ENCODE data around the gene CARM1.
"Not testable (repeated sequence)": the region's sequence is repeated elsewhere in the genome, so short reads cannot be mapped to it uniquely, and the experiment has no call there.

CARM1 gene

DNA sequence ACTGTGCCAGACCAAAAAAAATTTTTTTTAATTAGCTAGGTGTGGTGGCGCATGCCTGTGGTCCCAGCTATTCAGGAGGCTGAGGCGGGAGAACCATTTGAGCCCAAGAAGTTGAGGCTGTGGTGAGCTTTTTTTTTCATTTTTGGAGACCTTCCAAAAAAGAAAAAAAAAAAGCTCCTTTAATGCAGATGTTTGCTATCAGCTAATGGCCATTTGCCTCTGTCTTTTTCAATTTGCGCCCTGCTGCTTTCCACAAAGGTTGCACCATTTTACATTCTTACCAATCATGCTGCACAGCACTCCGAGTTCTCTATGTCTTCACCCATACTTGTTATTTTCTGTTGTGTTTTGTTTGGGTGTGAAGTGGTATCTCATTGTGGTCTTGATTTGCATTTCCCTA lies 73.9 kb downstream of the CARM1 start:
- no peak overlapping the region for H3K9ac ChIP-seq (ENCODE audit: low read length)
- peaks cover 9% of the 10 kb centered on the region for H3K4me1 ChIP-seq (ENCODE audit: control insufficient read depth, insufficient read depth, low read depth, low read length)
- H2BK120ac ChIP-seq (ENCODE audit: low read depth, low read length), result no peak overlapping the region
- no peaks in the 10 kb centered on the region for H3K27me3 ChIP-seq (ENCODE audit: control insufficient read depth in 1 of 2, insufficient read depth in 1 of 2, low read length in 2 of 2)
- H2AFZ ChIP-seq (ENCODE audit: low read depth, low read length), result no peak overlapping the region
- H3K4ac ChIP-seq (ENCODE audit: low read depth in 1 of 2, low read length in 2 of 2), result no peak overlapping the region
- H3K9me3 ChIP-seq (ENCODE audit: control insufficient read depth, low read length), result no peaks in the 10 kb centered on the region
- no peak overlapping the region for H3K4me2 ChIP-seq (ENCODE audit: low read length, poor library complexity, severe bottlenecking)
- H2BK15ac ChIP-seq (ENCODE audit: low read depth, poor library complexity, severe bottlenecking), result no peak overlapping the region
- H3K18ac ChIP-seq (ENCODE audit: low read depth in 1 of 2, low read length in 2 of 2), result no peak overlapping the region
- H3K27ac ChIP-seq (ENCODE audit: low read length, poor library complexity, severe bottlenecking), result no peak overlapping the region
- H3K79me1 ChIP-seq (replicated peaks; ENCODE audit: low read length, poor library complexity, severe bottlenecking), result no peaks in the 10 kb centered on the region
- no peak overlapping the region for H3K14ac ChIP-seq (ENCODE audit: low read length in 2 of 2)
- no peak overlapping the region for H3K23ac ChIP-seq (ENCODE audit: low read length in 2 of 2)
- no peak overlapping the region for H4K8ac ChIP-seq (ENCODE audit: low read length)
- no peak overlapping the region for H2AK5ac ChIP-seq (ENCODE audit: low read length, severe bottlenecking)
- no peak overlapping the region for H4K91ac ChIP-seq (ENCODE audit: low read length)
- H2BK5ac ChIP-seq (ENCODE audit: low read depth, low read length, poor library complexity, severe bottlenecking), result no peak overlapping the region
- no peaks in the 10 kb centered on the region for H3K36me3 ChIP-seq (ENCODE audit: control insufficient read depth in 1 of 2, insufficient read depth in 2 of 2, low read depth in 1 of 2, low read length in 2 of 2)
- DNase-seq, result no peak
- H3K4me3 ChIP-seq (ENCODE audit: insufficient read depth in 1 of 2, low read depth in 1 of 2, low read length in 2 of 2), result no peak overlapping the region
- H2BK12ac ChIP-seq (ENCODE audit: low read length in 2 of 2), result no peak overlapping the region
- WGBS, result 93% methylated on average over 2 of the region's 4 CpGs

DNA sequence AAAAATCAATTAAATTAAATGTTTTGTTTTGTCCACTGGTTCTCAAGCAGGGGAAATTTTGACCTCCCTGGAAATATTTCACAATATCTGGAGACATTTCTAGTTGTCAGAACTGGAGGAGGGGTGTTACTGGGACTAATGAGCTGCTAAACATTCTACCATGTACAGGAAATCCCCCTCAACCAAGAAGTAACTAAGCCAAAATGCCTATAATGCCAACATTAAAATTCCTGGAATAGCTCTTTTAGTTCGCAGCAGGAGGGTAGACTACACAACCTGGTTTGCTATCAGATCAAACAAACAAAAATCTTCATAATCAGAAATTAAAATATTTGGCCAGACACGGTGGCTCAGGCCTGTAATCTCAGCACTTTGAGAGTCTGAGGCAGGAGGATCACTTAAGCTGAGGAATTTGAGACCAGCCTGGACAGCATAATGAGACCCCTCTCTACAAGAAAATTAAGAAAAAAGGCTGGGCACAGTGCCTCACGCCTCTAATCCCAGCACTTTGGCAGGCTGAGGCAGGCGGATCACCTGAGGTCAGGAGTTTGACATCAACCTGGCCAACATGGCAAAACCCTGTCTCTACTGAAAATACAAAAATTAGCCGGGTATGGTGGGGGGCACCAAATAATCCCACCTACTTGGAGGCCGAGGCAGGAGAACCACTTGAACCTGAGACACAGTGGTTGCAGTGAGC lies 75.8 kb downstream of the CARM1 start:
- peak overlapping the region; percentile 75 for H2AK5ac ChIP-seq (ENCODE audit: low read length, severe bottlenecking)
- 92% methylated on average over 6 of the region's 6 CpGs for WGBS
- no peak overlapping the region for H3K4ac ChIP-seq (ENCODE audit: low read depth in 1 of 2, low read length in 2 of 2)
- H3K4me3 ChIP-seq (ENCODE audit: insufficient read depth in 1 of 2, low read depth in 1 of 2, low read length in 2 of 2), result no peak overlapping the region
- H3K36me3 ChIP-seq (ENCODE audit: control insufficient read depth in 1 of 2, insufficient read depth in 2 of 2, low read depth in 1 of 2, low read length in 2 of 2), result no peaks in the 10 kb centered on the region
- peak overlapping the region; percentile 11 for H3K4me2 ChIP-seq (ENCODE audit: low read length, poor library complexity, severe bottlenecking)
- H3K9ac ChIP-seq (ENCODE audit: low read length), result no peak overlapping the region
- no peak overlapping the region for H3K18ac ChIP-seq (ENCODE audit: low read depth in 1 of 2, low read length in 2 of 2)
- no peak overlapping the region for H2BK15ac ChIP-seq (ENCODE audit: low read depth, poor library complexity, severe bottlenecking)
- H3K9me3 ChIP-seq (ENCODE audit: control insufficient read depth, low read length), result no peaks in the 10 kb centered on the region
- peak overlapping the region; percentile 91 for H3K27ac ChIP-seq (ENCODE audit: low read length, poor library complexity, severe bottlenecking)
- no peaks in the 10 kb centered on the region for H3K27me3 ChIP-seq (ENCODE audit: control insufficient read depth in 1 of 2, insufficient read depth in 1 of 2, low read length in 2 of 2)
- no peak overlapping the region for H3K23ac ChIP-seq (ENCODE audit: low read length in 2 of 2)
- peak; percentile 48 for DNase-seq
- peaks cover 9% of the 10 kb centered on the region for H3K4me1 ChIP-seq (ENCODE audit: control insufficient read depth, insufficient read depth, low read depth, low read length)
- H4K8ac ChIP-seq (ENCODE audit: low read length), result no peak overlapping the region
- no peak overlapping the region for H2AFZ ChIP-seq (ENCODE audit: low read depth, low read length)
- H3K14ac ChIP-seq (ENCODE audit: low read length in 2 of 2), result no peak overlapping the region
- H4K91ac ChIP-seq (ENCODE audit: low read length), result no peak overlapping the region
- no peak overlapping the region for H2BK12ac ChIP-seq (ENCODE audit: low read length in 2 of 2)
- H2BK120ac ChIP-seq (ENCODE audit: low read depth, low read length), result no peak overlapping the region
- H2BK5ac ChIP-seq (ENCODE audit: low read depth, low read length, poor library complexity, severe bottlenecking), result no peak overlapping the region
- H3K79me1 ChIP-seq (replicated peaks; ENCODE audit: low read length, poor library complexity, severe bottlenecking), result no peaks in the 10 kb centered on the region

DNA sequence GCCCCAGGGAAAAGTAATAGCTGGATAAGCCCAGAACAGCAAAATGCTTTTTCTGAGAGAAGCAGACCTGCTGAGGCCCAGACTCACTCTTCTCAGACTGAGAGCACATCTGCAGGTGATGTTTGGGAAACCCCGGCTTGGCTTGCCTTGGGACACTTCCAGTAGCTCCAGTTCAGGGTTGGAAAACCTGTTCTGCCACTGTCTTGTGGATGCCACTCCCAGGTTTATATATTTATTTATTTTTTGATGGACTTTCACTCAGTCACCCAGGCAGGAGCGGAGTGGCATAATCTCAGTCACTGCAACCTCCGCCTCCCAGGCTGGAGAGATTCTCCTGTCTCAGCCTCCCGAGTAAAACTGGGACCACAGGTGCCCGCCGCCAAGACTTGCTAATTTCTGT lies 81.5 kb downstream of the CARM1 start:
- Histone ChIP-seq H3K36me3 (ENCODE audit: control insufficient read depth in 1 of 2, insufficient read depth in 2 of 2, low read depth in 1 of 2, low read length in 2 of 2) (no peaks in the 10 kb centered on the region), H3K4ac (ENCODE audit: low read depth in 1 of 2, low read length in 2 of 2) (no peak overlapping the region), H3K4me3 (ENCODE audit: insufficient read depth in 1 of 2, low read depth in 1 of 2, low read length in 2 of 2) (no peak overlapping the region), H3K4me1 (ENCODE audit: control insufficient read depth, insufficient read depth, low read depth, low read length) (peaks cover 4% of the 10 kb centered on the region), H2AK5ac (ENCODE audit: low read length, severe bottlenecking) (no peak overlapping the region), H3K14ac (ENCODE audit: low read length in 2 of 2) (no peak overlapping the region), H4K8ac (ENCODE audit: low read length) (no peak overlapping the region), H2AFZ (ENCODE audit: low read depth, low read length) (no peak overlapping the region), H4K91ac (ENCODE audit: low read length) (no peak overlapping the region), H2BK120ac (ENCODE audit: low read depth, low read length) (no peak overlapping the region), H2BK5ac (ENCODE audit: low read depth, low read length, poor library complexity, severe bottlenecking) (no peak overlapping the region), H2BK12ac (ENCODE audit: low read length in 2 of 2) (no peak overlapping the region), H3K23ac (ENCODE audit: low read length in 2 of 2) (no peak overlapping the region), H3K9me3 (ENCODE audit: control insufficient read depth, low read length) (no peaks in the 10 kb centered on the region), H3K18ac (ENCODE audit: low read depth in 1 of 2, low read length in 2 of 2) (no peak overlapping the region), H3K27me3 (ENCODE audit: control insufficient read depth in 1 of 2, insufficient read depth in 1 of 2, low read length in 2 of 2) (no peaks in the 10 kb centered on the region), H2BK15ac (ENCODE audit: low read depth, poor library complexity, severe bottlenecking) (no peak overlapping the region), H3K27ac (ENCODE audit: low read length, poor library complexity, severe bottlenecking) (no peak overlapping the region), H3K9ac (ENCODE audit: low read length) (no peak overlapping the region), H3K79me1 (replicated peaks; ENCODE audit: low read length, poor library complexity, severe bottlenecking) (no peaks in the 10 kb centered on the region), H3K4me2 (ENCODE audit: low read length, poor library complexity, severe bottlenecking) (no peak overlapping the region)
- DNase-seq, result no peak
- WGBS, result over 99% methylated on average over 6 of the region's 6 CpGs

DNA sequence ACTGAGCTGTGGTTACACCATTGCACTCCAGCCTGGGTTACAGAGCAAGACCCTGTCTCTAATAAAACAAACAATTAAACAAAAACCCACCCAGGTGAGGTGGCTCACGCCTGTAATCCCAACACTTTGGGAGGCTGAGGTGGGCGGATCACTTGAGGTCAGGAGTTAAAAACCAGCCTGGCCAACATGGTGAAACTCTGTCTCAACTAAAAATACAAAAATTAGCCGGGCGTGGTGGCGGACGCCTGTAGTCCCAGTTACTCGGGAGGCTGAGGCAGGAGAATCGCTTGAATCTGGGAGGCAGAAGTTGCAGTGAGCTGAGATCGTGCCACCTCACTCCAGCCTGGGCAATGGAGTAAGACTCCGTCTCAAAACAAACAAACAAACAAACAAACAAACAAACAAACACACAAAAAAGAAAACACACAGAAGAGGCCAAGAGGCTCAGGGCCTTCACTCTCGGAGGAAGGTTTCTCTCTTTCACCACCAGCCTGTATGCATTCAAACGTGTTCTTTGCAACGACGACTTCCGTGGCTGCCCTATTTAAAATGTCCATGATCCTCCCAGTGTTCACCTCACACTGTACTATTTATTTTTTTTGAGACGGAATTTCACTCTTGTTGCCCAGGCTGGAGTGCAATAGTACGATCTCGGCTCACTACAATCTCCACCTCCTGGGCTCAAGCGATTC lies 88.1 kb downstream of the CARM1 start:
- H3K9me3 ChIP-seq (ENCODE audit: control insufficient read depth, low read length); H3K14ac ChIP-seq (ENCODE audit: low read length in 2 of 2); H3K27me3 ChIP-seq (ENCODE audit: control insufficient read depth in 1 of 2, insufficient read depth in 1 of 2, low read length in 2 of 2); H2BK120ac ChIP-seq (ENCODE audit: low read depth, low read length); H3K4ac ChIP-seq (ENCODE audit: low read depth in 1 of 2, low read length in 2 of 2); H2AFZ ChIP-seq (ENCODE audit: low read depth, low read length); H3K79me1 ChIP-seq (replicated peaks; ENCODE audit: low read length, poor library complexity, severe bottlenecking); H3K36me3 ChIP-seq (ENCODE audit: control insufficient read depth in 1 of 2, insufficient read depth in 2 of 2, low read depth in 1 of 2, low read length in 2 of 2); H4K8ac ChIP-seq (ENCODE audit: low read length); H3K4me2 ChIP-seq (ENCODE audit: low read length, poor library complexity, severe bottlenecking); H2AK5ac ChIP-seq (ENCODE audit: low read length, severe bottlenecking); H3K27ac ChIP-seq (ENCODE audit: low read length, poor library complexity, severe bottlenecking); H4K91ac ChIP-seq (ENCODE audit: low read length); H3K23ac ChIP-seq (ENCODE audit: low read length in 2 of 2); H2BK15ac ChIP-seq (ENCODE audit: low read depth, poor library complexity, severe bottlenecking); DNase-seq; H2BK5ac ChIP-seq (ENCODE audit: low read depth, low read length, poor library complexity, severe bottlenecking); H3K18ac ChIP-seq (ENCODE audit: low read depth in 1 of 2, low read length in 2 of 2); H2BK12ac ChIP-seq (ENCODE audit: low read length in 2 of 2): not testable (repeated sequence)
- WGBS, result 97% methylated on average over 19 of the region's 19 CpGs
- Histone ChIP-seq H3K9ac (ENCODE audit: low read length) (peak overlapping the region; percentile 95), H3K4me1 (ENCODE audit: control insufficient read depth, insufficient read depth, low read depth, low read length) (peaks cover 11% of the 10 kb centered on the region), H3K4me3 (ENCODE audit: insufficient read depth in 1 of 2, low read depth in 1 of 2, low read length in 2 of 2) (peak overlapping the region in 1 of 2 experiments; percentile 88)

Data from mesenchymal stem cell (in vitro differentiated cells and primary cell).